Measurements from ENCODE around the gene DOCK9.

- no peak for TF ChIP-seq REST (IDR thresholded peaks at IDR 0.05; ENCODE audit: unreplicated experiment)
- no peak for TF ChIP-seq CTCF (conservative IDR thresholded peaks at IDR 0.05; ENCODE audit: low read depth in 2 of 2)
- TF ChIP-seq ETS1 (IDR thresholded peaks at IDR 0.05) = no peak
These were observed 129.1 kb downstream of the DOCK9 start for GRCh38 chr13:98848746-98849145.
